ENCODE results near the gene PLAC9.

- TF ChIP-seq MAX (IDR thresholded peaks at IDR 0.05) (no peak), EP300 (IDR thresholded peaks at IDR 0.05; ENCODE audit: borderline replicate concordance) (no peak), TEAD4 (IDR thresholded peaks at IDR 0.05) (no peak), FOXM1 (IDR thresholded peaks at IDR 0.05; ENCODE audit: borderline replicate concordance, low read depth) (no peak), CREB1 (IDR thresholded peaks at IDR 0.05; ENCODE audit: low read depth) (no peak), NFIC (IDR thresholded peaks at IDR 0.05) (no peak), EGR1 (IDR thresholded peaks at IDR 0.05) (no peak), TCF12 (IDR thresholded peaks at IDR 0.05; ENCODE audit: low read depth) (no peak), REST (IDR thresholded peaks at IDR 0.05; ENCODE audit: low read depth) (no peak), TAF1 (IDR thresholded peaks at IDR 0.05; ENCODE audit: low read depth) (no peak), YY1 (IDR thresholded peaks at IDR 0.05; ENCODE audit: low read depth) (no peak), CEBPB (IDR thresholded peaks at IDR 0.05) (no peak)
These were observed 51.8 kb downstream of the PLAC9 start for GRCh38 chr10:80184291-80184690.
